Activated T-cell treated with anti-CD3 and anti-CD28 coated beads, Interleukin-2, amount 50 U/mL, for 1 hour (primary cell): ENCODE results near the gene SLC34A3.

Experiments
- DNase-seq: peaks from one replicate; pipeline ENCODE4 v3.0.0-alpha.2; 2020

The SLC34A3 gene

GRCh38 chr9:137278061-137278701 is 47.5 kb downstream of the SLC34A3 start:
- DNase-seq = no peak

GRCh38 chr9:137278721-137279711 is 48.3 kb downstream of the SLC34A3 start:
- DNase-seq = no peak

GRCh38 chr9:137279741-137280473 is 49.2 kb downstream of the SLC34A3 start:
- no peak for DNase-seq

GRCh38 chr9:137280474-137281344 is 50.0 kb downstream of the SLC34A3 start:
- no peak for DNase-seq

GRCh38 chr9:137281345-137282116 is 50.8 kb downstream of the SLC34A3 start:
- DNase-seq = no peak
